K562 (cell line): ENCODE measurements around the gene MED13L. TPM values are rescaled to one million over a fixed set of nuclear protein-coding genes. Genes with fewer than 3 reads are reported as not detected.

Experiments used
- ATAC-seq: fragments of 200-7000 bp; cut with Tn5 transposase; 3 replicates; pipeline ENCODE4 v1.9.1; 2020; ENCODE audit warnings: moderate library complexity
- BruUV-seq: library from RNA; stranded (reverse); fragments of 400-500 nt; replicated peaks from 2 replicates; lab custom pipeline; 2021; lab: Mats Ljungman, UMichigan
- CTCF ChIA-PET: fragments of 300-600 bp; formaldehyde crosslinking; extraction: SDS; loops from one replicate; lab custom pipeline; 2021; ENCODE audit warnings: low intra/inter-chr PET ratio; lab: Yijun Ruan, JAX
- POLR2A ChIA-PET: fragments of 300-600, 350-650 bp; sonication (Branson Sonifier 250); formaldehyde crosslinking; extraction: SDS; loops from one replicate; lab custom pipeline; 2021; ENCODE audit warnings: antibody characterized with exemption, inconsistent platforms; lab: Yijun Ruan, JAX
- DNase-seq, 4 experiments: peaks; one replicate each; pipeline versions ENCODE4 v3.0.0 to v3.0.0-alpha.2; 2011 to 2018; ENCODE audit warnings: low spot score in 3 of 4, mixed read lengths in 3 of 4; ENCODE audit errors: extremely low read depth in 1 of 4
- FAIRE-seq: peaks from 2 replicates; lab custom pipeline; 2011; peaks lifted over from hg19 to GRCh38; lab: Jason Lieb, UNC
- H2AFZ ChIP-seq: 2 replicates; pipeline ENCODE4 v1.6.0; 2011; ENCODE audit warnings: low read depth, low read length, control low read depth, inconsistent platforms
- H3K27ac ChIP-seq: fragments of 200-600 bp; 3 replicates; pipeline ENCODE4 v1.8.0; 2011; ENCODE audit warnings: low read depth, mild to moderate bottlenecking, control low read depth, inconsistent platforms, low read length, moderate library complexity, mixed read lengths; ENCODE audit errors: extremely low read depth
- H3K27me3 ChIP-seq, 2 experiments: fragments of 300-600 bp in 1 of 2; 2 replicates in 1 of 2; 3 replicates in 1 of 2; pipeline versions ENCODE4 v1.6.0 to v1.8.0; 2011; ENCODE audit warnings: inconsistent platforms in 2 of 2, low read length in 2 of 2, mild to moderate bottlenecking in 1 of 2, mixed read lengths in 1 of 2, moderate library complexity in 1 of 2; ENCODE audit not compliant: control insufficient read depth in 2 of 2, insufficient read depth in 2 of 2
- H3K36me3 ChIP-seq: fragments of 300-600 bp; 3 replicates; pipeline ENCODE4 v1.8.0; 2011; ENCODE audit warnings: mild to moderate bottlenecking, low read length, inconsistent platforms; ENCODE audit not compliant: control insufficient read depth, insufficient read depth
- H3K4me1 ChIP-seq, 2 experiments: fragments of 200-600 bp in 1 of 2; replicated peaks in 1 of 2; 2 replicates in 1 of 2; 3 replicates in 1 of 2; pipeline versions ENCODE4 v1.5.1 to v1.8.0; 2011; ENCODE audit warnings: inconsistent platforms in 2 of 2, low read length in 2 of 2, mild to moderate bottlenecking in 1 of 2, mixed read lengths in 1 of 2, moderate library complexity in 1 of 2; ENCODE audit not compliant: control insufficient read depth in 2 of 2, insufficient read depth in 2 of 2
- H3K4me2 ChIP-seq: 2 replicates; pipeline ENCODE4 v1.6.1; 2011; ENCODE audit warnings: low read length, control low read depth, inconsistent platforms, mixed read lengths; ENCODE audit not compliant: insufficient read depth
- H3K4me3 ChIP-seq: fragments of 200-600 bp; sonication (generic), shearing (Covaris generic); 2 replicates; pipeline ENCODE4 v1.5.1; 2016; ENCODE audit warnings: control low read depth, inconsistent platforms
- H3K79me2 ChIP-seq: fragments of 200-600 bp; 3 replicates; pipeline ENCODE4 v1.8.0; 2011; ENCODE audit warnings: low read length, inconsistent platforms; ENCODE audit not compliant: control insufficient read depth, insufficient read depth
- H3K9ac ChIP-seq, 2 experiments: 2 replicates each; pipeline versions ENCODE4 v1.6.0 to v1.6.1; 2011; ENCODE audit warnings: low read depth in 2 of 2, low read length in 2 of 2, control low read depth in 1 of 2, inconsistent platforms in 1 of 2, mild to moderate bottlenecking in 1 of 2, mixed read lengths in 1 of 2; ENCODE audit not compliant: insufficient read depth in 1 of 2
- H3K9me1 ChIP-seq: one replicate; pipeline ENCODE4 v1.6.0; 2011; ENCODE audit warnings: inconsistent platforms, mild to moderate bottlenecking, low read length, moderate library complexity; ENCODE audit not compliant: control insufficient read depth, insufficient read depth
- H3K9me3 ChIP-seq: replicated peaks from 2 replicates; pipeline ENCODE4 v1.5.1; 2011; ENCODE audit warnings: low read depth, low read length, inconsistent platforms; ENCODE audit not compliant: control insufficient read depth, insufficient read depth
- H4K20me1 ChIP-seq: replicated peaks from 2 replicates; pipeline ENCODE4 v1.6.1; 2011; ENCODE audit warnings: low read length, inconsistent platforms, mixed read lengths; ENCODE audit not compliant: control insufficient read depth, insufficient read depth
- ARID1B ChIP-seq: fragments of 450-650 bp; IDR thresholded peaks from 2 replicates; pipeline ENCODE4 v1.6.1; 2016; ENCODE audit warnings: antibody characterized with exemption, mild to moderate bottlenecking, inconsistent platforms
- ATF3 ChIP-seq, 2 experiments: fragments of 450-650 bp in 1 of 2; sonication (generic) in 1 of 2; formaldehyde crosslinking in 1 of 2; IDR thresholded peaks in 1 of 2; conservative IDR thresholded peaks in 1 of 2; 2 replicates each; pipeline versions ENCODE4 v1.6.1 to v1.8.1; 2016 to 2023; ENCODE audit warnings: mild to moderate bottlenecking in 2 of 2, moderate library complexity in 2 of 2, inconsistent platforms in 1 of 2, missing genetic modification reagents in 1 of 2
- CEBPG ChIP-seq, 3 experiments: fragments of 200-800 bp in 1 of 3; sonication (Bioruptor generic) in 1 of 3; sonication (generic) in 1 of 3; formaldehyde crosslinking in 1 of 3; IDR thresholded peaks in 2 of 3; conservative IDR thresholded peaks in 1 of 3; 2 replicates each; pipeline versions ENCODE4 v1.6.1 to v1.8.0; 2016 to 2022; ENCODE audit warnings: missing compliant biosample characterization in 2 of 3, missing genetic modification characterization in 2 of 3, mild to moderate bottlenecking in 1 of 3, missing genetic modification reagents in 1 of 3
- CTBP1 ChIP-seq: fragments of 450-650 bp; IDR thresholded peaks from 2 replicates; pipeline ENCODE4 v1.6.1; 2016; ENCODE audit warnings: borderline replicate concordance
- CXXC5 ChIP-seq: fragments of 250-450 bp; sonication (Bioruptor Pico); IDR thresholded peaks from 2 replicates; pipeline ENCODE4 v1.8.0; 2022; ENCODE audit warnings: inconsistent platforms, mild to moderate bottlenecking, moderate library complexity
- DPF2 ChIP-seq: fragments of 450-650 bp; IDR thresholded peaks from 2 replicates; pipeline ENCODE4 v1.6.1; 2016
- ETS2 ChIP-seq: IDR thresholded peaks from 2 replicates; pipeline ENCODE4 v1.6.1; 2016; ENCODE audit warnings: borderline replicate concordance, missing genetic modification characterization, mild to moderate bottlenecking, moderate library complexity, missing compliant biosample characterization; ENCODE audit not compliant: poor library complexity, severe bottlenecking
- GABPA ChIP-seq: fragments of 200-800 bp; sonication (Bioruptor generic); conservative IDR thresholded peaks from 2 replicates; pipeline ENCODE4 v1.6.1; 2016; ENCODE audit warnings: low read depth, missing genetic modification characterization, missing compliant biosample characterization
- SMARCA4 ChIP-seq: fragments of 450-650 bp; IDR thresholded peaks from 2 replicates; pipeline ENCODE4 v1.6.1; 2016
- SMARCE1 ChIP-seq: fragments of 450-650 bp; IDR thresholded peaks from 2 replicates; pipeline ENCODE4 v1.7.1; 2016; ENCODE audit warnings: mild to moderate bottlenecking
- TEAD2 ChIP-seq: fragments of 450-650 bp; IDR thresholded peaks from 2 replicates; pipeline ENCODE4 v1.6.1; 2016; ENCODE audit warnings: missing genetic modification characterization, control low read depth, missing compliant biosample characterization
- TRIM24 ChIP-seq, 2 experiments: fragments of 450-650 bp; IDR thresholded peaks; 2 replicates each; pipeline ENCODE4 v1.6.1; 2016
- ZBTB5 ChIP-seq: fragments of 450-650 bp; IDR thresholded peaks from 2 replicates; pipeline ENCODE4 v1.6.1; 2017; ENCODE audit warnings: antibody characterized with exemption
- ZNF384 ChIP-seq: IDR thresholded peaks from 2 replicates; pipeline ENCODE4 v1.6.1; 2012; ENCODE audit warnings: low read depth, low read length, improper control_type of control experiment
- ZNF444 ChIP-seq: fragments of 250-450 bp; sonication (Bioruptor Pico); IDR thresholded peaks from 2 replicates; pipeline ENCODE4 v1.4.0; 2020; ENCODE audit warnings: mild to moderate bottlenecking, moderate library complexity
- WGBS: fragments of 100-300 bp; shearing (Covaris generic); methylation state at CpG from one replicate; pipeline ENCODE4 v1.1.6; 2016; ENCODE audit warnings: low coverage, mixed read lengths; ENCODE audit not compliant: insufficient coverage; ENCODE audit errors: missing lambda C conversion rate; 5-methylcytosine and 5-hydroxymethylcytosine counted together
- in situ Hi-C: fragments of 300-500 bp; cut with MboI; formaldehyde crosslinking; loops from 4 replicates; pipeline ENCODE4 v1.15.0; 2018; ENCODE audit warnings: inconsistent platforms, mixed read lengths
- intact Hi-C: fragments of 100-400 bp; cut with micrococcal nuclease; formaldehyde crosslinking; loops from 2 replicates; pipeline ENCODE4 v1.14.2; 2022
- polyA plus RNA-seq, 8 experiments: library from polyadenylated mRNA; depleted of rRNA in 4 of 8; stranded (reverse) in 5 of 8; unstranded in 3 of 8; fragments of >200 nt; fragmentation: Nextera tagmentation in 2 of 8; fragmentation: Illumina TruSeq in 1 of 8; extraction: Ambion mirVana in 2 of 8; extraction: Trizol in 1 of 8; gene quantifications; 2 replicates each; pipeline versions ENCODE4 v1.2.1 to v1.2.3, GENCODE V29; 2011 to 2014; ENCODE audit warnings: inconsistent platforms in 1 of 8, missing spikeins in 1 of 8
- total RNA-seq, 7 experiments: library from RNA; depleted of rRNA in 6 of 7; stranded (reverse); fragments of >200 nt in 6 of 7; fragmentation: Illumina TruSeq in 2 of 7; extraction: Trizol in 2 of 7; gene quantifications; 2 replicates each; pipeline versions ENCODE4 v1.2.1 to v1.2.3, GENCODE V29; 2011 to 2021; ENCODE audit warnings: low replicate concordance in 1 of 7
- TF ChIP-seq, protein P1 (sequence below), 2 experiments: fragments of 450-650 bp; IDR thresholded peaks; 2 replicates each; pipeline ENCODE4 v1.6.1; 2016

MED13L gene
- total and polyA plus RNA-seq, 9 of the 15 experiments (the other 6 are each of a cell fraction or from before 2014, with no cell fraction given): 13.4 to 90.3 (median 36.9) TPM

GRCh38 chr12:116157845-116158267, 119.6 kb downstream of the MED13L start:
- ATAC-seq: peak; percentile 15; the same call in 2 of the 3 replicates
- FAIRE-seq: no peak
- in situ Hi-C loops (no loop called here), intact Hi-C loops (no loop called here)
- H2AFZ ChIP-seq: no peak overlapping the region
- H3K27me3 ChIP-seq: no peaks in the 10 kb centered on the region
- H3K9ac ChIP-seq: no peak overlapping the region
- TF ChIP-seq ATF3 (IDR thresholded peaks at IDR 0.05) (peak; percentile 53; the same call in 1 of the 2 replicates), ATF3 (CRISPR knock-in tag; conservative IDR thresholded peaks at IDR 0.05) (no peak), ZBTB5 (no peak), CXXC5 (CRISPR knock-in tag) (0 out of 2 replicates have a peak, but pooled peaks have one; percentile 15), ARID1B (0 out of 2 replicates have a peak, but pooled peaks have one; percentile 17), SMARCA4 (peak; percentile 41; the same call in 1 of the 2 replicates), TEAD2 (no peak), GABPA (tag) (0 out of 2 replicates have a peak, but pooled peaks have one; percentile 16), TRIM24 (IDR thresholded peaks at IDR 0.05) (peak in 1 of 2 experiments; percentile 23; a peak in 2 of 4 replicates), CTBP1 (0 out of 2 replicates have a peak, but pooled peaks have one; percentile 19), DPF2 (0 out of 2 replicates have a peak, but pooled peaks have one; percentile 26), ZNF444 (CRISPR knock-in tag) (no peak), ZNF384 (peak; percentile 73; the same call in 1 of the 2 replicates), CEBPG (CRISPR knock-in tag; IDR thresholded peaks at IDR 0.05) (peak; percentile 55), CEBPG (tag; conservative IDR thresholded peaks at IDR 0.05 in 1 of 2, IDR thresholded peaks at IDR 0.05 in 1 of 2) (peak in 1 of 2 experiments; percentile 48; a peak in 1 of 4 replicates), ETS2 (tag) (no peak), SMARCE1 (peak; percentile 34; the same call in 1 of the 2 replicates)
- TF ChIP-seq, protein P1, sequence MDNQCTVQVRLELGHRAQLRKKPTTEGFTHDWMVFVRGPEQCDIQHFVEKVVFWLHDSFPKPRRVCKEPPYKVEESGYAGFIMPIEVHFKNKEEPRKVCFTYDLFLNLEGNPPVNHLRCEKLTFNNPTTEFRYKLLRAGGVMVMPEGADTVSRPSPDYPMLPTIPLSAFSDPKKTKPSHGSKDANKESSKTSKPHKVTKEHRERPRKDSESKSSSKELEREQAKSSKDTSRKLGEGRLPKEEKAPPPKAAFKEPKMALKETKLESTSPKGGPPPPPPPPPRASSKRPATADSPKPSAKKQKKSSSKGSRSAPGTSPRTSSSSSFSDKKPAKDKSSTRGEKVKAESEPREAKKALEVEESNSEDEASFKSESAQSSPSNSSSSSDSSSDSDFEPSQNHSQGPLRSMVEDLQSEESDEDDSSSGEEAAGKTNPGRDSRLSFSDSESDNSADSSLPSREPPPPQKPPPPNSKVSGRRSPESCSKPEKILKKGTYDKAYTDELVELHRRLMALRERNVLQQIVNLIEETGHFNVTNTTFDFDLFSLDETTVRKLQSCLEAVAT (IDR thresholded peaks at IDR 0.05): 0 out of 4 replicates have a peak, but pooled peaks of 1 of the 2 experiments have one; percentile 35
- H3K79me2 ChIP-seq: peaks cover 100% of the 10 kb centered on the region
- CTCF ChIA-PET: no interaction called here
- no peak overlapping the region for H3K27ac ChIP-seq
- H3K36me3 ChIP-seq: no peaks in the 10 kb centered on the region
- no peaks in the 10 kb centered on the region for H3K9me3 ChIP-seq
- POLR2A ChIA-PET: interaction anchor here (0.7 to 1.0 kb wide), 3 partner anchors 16 to 42 kb away, joined by 3 read pairs; no protein-coding TSS in a partner anchor
- H3K4me1 ChIP-seq: peaks cover 7 to 39% of the 10 kb centered on the region in 2 experiments; a peak in 4 of 5 replicates
- no peaks in the 10 kb centered on the region; the same call in 1 of the 2 replicates for H4K20me1 ChIP-seq
- no peak for DNase-seq
- WGBS: 8% methylated on average over 5 of the region's 5 CpGs
- H3K9me1 ChIP-seq: no peaks in the 10 kb centered on the region
- H3K4me3 ChIP-seq: no peak overlapping the region
- H3K4me2 ChIP-seq: no peak overlapping the region
- BruUV-seq: no TSS peak
